ENCODE results near the gene SORBS1. TPM values are rescaled to one million over a fixed set of nuclear protein-coding genes. Genes with fewer than 3 reads are reported as not detected.

Gene SORBS1
- total and polyA plus RNA-seq, 4 donors, result 33.2 to 71.3 (median 44.1) TPM

GRCh38 chr10:95518455-95519452 lies 42.4 kb downstream of the SORBS1 start:
- no peak overlapping the region for H3K4me3 ChIP-seq (ENCODE audit: low read depth in 1 of 3, low read length in 3 of 3)
- TF ChIP-seq RAD21 (IDR thresholded peaks at IDR 0.05) (peak; percentile 44 to 65), EGR1 (IDR thresholded peaks at IDR 0.05; ENCODE audit: low read depth in 2 of 2) (no peak), MAX (IDR thresholded peaks at IDR 0.05) (peak; percentile 20), REST (IDR thresholded peaks at IDR 0.05) (peak; percentile 48), ATF3 (IDR thresholded peaks at IDR 0.05) (no peak), ZBTB33 (IDR thresholded peaks at IDR 0.05) (no peak)
- TF ChIP-seq, protein P1, sequence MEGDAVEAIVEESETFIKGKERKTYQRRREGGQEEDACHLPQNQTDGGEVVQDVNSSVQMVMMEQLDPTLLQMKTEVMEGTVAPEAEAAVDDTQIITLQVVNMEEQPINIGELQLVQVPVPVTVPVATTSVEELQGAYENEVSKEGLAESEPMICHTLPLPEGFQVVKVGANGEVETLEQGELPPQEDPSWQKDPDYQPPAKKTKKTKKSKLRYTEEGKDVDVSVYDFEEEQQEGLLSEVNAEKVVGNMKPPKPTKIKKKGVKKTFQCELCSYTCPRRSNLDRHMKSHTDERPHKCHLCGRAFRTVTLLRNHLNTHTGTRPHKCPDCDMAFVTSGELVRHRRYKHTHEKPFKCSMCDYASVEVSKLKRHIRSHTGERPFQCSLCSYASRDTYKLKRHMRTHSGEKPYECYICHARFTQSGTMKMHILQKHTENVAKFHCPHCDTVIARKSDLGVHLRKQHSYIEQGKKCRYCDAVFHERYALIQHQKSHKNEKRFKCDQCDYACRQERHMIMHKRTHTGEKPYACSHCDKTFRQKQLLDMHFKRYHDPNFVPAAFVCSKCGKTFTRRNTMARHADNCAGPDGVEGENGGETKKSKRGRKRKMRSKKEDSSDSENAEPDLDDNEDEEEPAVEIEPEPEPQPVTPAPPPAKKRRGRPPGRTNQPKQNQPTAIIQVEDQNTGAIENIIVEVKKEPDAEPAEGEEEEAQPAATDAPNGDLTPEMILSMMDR (IDR thresholded peaks at IDR 0.05; ENCODE audit: low read depth, low read length, missing input control), result no peak
- no peaks in the 10 kb centered on the region for H3K9me3 ChIP-seq (ENCODE audit: control insufficient read depth in 4 of 4, low read length in 3 of 4)
- peaks cover 8 to 47% (median 26%) of the 10 kb centered on the region in 4 donors for H3K4me1 ChIP-seq (ENCODE audit: control insufficient read depth in 4 of 4, insufficient read depth in 4 of 4, low read length in 3 of 4)
- no peak overlapping the region for H3K9ac ChIP-seq (ENCODE audit: low read depth in 1 of 2, low read length in 2 of 2)
- DNase-seq (ENCODE audit: low spot score), result no peak
- peak overlapping the region; percentile 70 to 86 for H3K27ac ChIP-seq (ENCODE audit: low read depth in 1 of 2, low read length in 2 of 2)
- H3K36me3 ChIP-seq (ENCODE audit: control insufficient read depth in 4 of 4, insufficient read depth in 3 of 4, low read depth in 1 of 4, low read length in 3 of 4), result no peaks in the 10 kb centered on the region
- WGBS, result 56% methylated on average over 8 of the region's 8 CpGs
- H3K27me3 ChIP-seq (ENCODE audit: control insufficient read depth in 4 of 4, insufficient read depth in 4 of 4, low read length in 3 of 4), result no peaks in the 10 kb centered on the region

DNA sequence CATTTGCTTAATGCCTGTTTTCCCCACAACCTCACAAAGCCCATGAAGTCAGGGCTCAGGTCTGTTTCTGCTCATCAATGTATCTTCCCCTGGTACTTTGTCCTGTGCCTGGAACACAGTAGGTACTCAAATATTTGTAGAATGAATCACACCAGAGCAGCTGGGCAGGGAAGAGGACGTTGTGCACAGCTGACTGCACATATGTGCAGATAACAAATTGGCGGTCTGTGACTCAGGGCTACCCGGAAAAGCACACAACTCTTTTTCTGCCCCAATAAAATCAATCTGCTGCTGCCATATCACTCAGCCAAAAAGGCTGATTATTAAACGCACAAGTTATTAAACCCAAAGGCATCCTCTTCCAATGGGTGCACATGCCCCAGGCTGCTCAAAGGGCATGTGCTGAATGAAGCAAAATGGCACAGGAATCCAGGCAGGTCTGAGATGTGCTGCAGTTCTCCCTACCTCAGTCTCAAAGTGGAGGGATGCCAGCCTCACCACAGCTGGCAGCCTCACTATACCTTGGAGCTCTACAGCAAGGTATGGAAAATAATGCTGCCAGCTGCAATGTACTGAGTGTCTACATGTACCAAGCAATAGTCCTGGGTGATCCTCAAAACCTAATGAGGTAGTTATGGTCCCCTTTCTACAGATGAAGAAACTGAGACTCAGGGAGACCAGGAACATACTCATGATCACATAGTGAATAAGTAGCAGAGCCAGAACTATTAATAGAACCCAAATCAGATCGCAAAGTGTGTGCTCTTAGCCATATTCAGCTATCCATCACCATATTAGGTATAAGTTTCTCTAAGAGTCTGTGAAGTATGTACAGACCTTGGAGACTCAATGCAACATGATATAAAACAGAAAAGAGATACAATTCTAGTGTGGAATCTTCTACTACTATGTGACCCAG lies 43.4 kb downstream of the SORBS1 start:
- Histone ChIP-seq H3K4me3 (ENCODE audit: low read depth in 1 of 3, low read length in 3 of 3) (no peak overlapping the region), H3K9me3 (ENCODE audit: control insufficient read depth in 4 of 4, low read length in 3 of 4) (no peaks in the 10 kb centered on the region), H3K27ac (ENCODE audit: low read depth in 1 of 2, low read length in 2 of 2) (peak overlapping the region; percentile 74 to 86), H3K4me1 (ENCODE audit: control insufficient read depth in 4 of 4, insufficient read depth in 4 of 4, low read length in 3 of 4) (peaks cover 8 to 57% (median 35%) of the 10 kb centered on the region in 4 donors), H3K27me3 (ENCODE audit: control insufficient read depth in 4 of 4, insufficient read depth in 4 of 4, low read length in 3 of 4) (no peaks in the 10 kb centered on the region), H3K36me3 (ENCODE audit: control insufficient read depth in 4 of 4, insufficient read depth in 3 of 4, low read depth in 1 of 4, low read length in 3 of 4) (no peaks in the 10 kb centered on the region), H3K9ac (ENCODE audit: low read depth in 1 of 2, low read length in 2 of 2) (no peak overlapping the region)
- 34% methylated on average over 5 of the region's 5 CpGs for WGBS
- no peak for DNase-seq (ENCODE audit: low spot score)
- TF ChIP-seq FOXA1 (IDR thresholded peaks at IDR 0.05) (no peak), FOXA2 (IDR thresholded peaks at IDR 0.05) (no peak), HNF4G (IDR thresholded peaks at IDR 0.05) (no peak), GABPA (IDR thresholded peaks at IDR 0.05 in 1 of 2, conservative IDR thresholded peaks at IDR 0.05 in 1 of 2) (no peak), YY1 (IDR thresholded peaks at IDR 0.05) (peak; percentile 67), REST (IDR thresholded peaks at IDR 0.05) (no peak), SP1 (IDR thresholded peaks at IDR 0.05) (no peak), HNF4A (conservative IDR thresholded peaks at IDR 0.05) (peak in 1 of 2 donors; percentile 69)

Data from liver (tissue), 9 donors.